Left lobe of liver (tissue), 2 donors: ENCODE measurements around the gene DNAJC18. TPM values are rescaled to one million over a fixed set of nuclear protein-coding genes. Genes with fewer than 3 reads are reported as not detected.

Experiments
- ATAC-seq: fragments of 200-7000 bp; cut with Tn5 transposase; one replicate; pipeline ENCODE4 v1.9.1; 2020; ENCODE audit warnings: mild to moderate bottlenecking, moderate library complexity
- DNase-seq: peaks from one replicate; pipeline ENCODE4 v3.0.0-alpha.2; 2020; ENCODE audit warnings: low spot score
- total RNA-seq: library from RNA; stranded (reverse); gene quantifications from one replicate; pipeline ENCODE4 v1.2.1, GENCODE V29; 2021
- donor health status: DM: no; HTN: no; CAD: no; lungs with moderate emphysema.
- donor health status: DM: no; HTN: yes; CAD: no.

Gene DNAJC18
- total RNA-seq, 1 donor from 2014 or later, result 0.63 TPM

GRCh38 chr5:139374909-139375308 lies 64.4 kb downstream of the DNAJC18 start:
- DNase-seq (peak; percentile 34), ATAC-seq (no peak)

- DNase-seq, result peak; percentile 40
- no peak for ATAC-seq
These were observed 67.6 kb downstream of the DNAJC18 start for GRCh38 chr5:139371482-139372435.

GRCh38 chr5:139369181-139369580 lies 70.1 kb downstream of the DNAJC18 start:
- DNase-seq (no peak), ATAC-seq (no peak)

GRCh38 chr5:139368613-139369012 lies 70.7 kb downstream of the DNAJC18 start:
- DNase-seq, result no peak

GRCh38 chr5:139364466-139364865 lies 74.9 kb downstream of the DNAJC18 start:
- DNase-seq, result no peak
- no peak for ATAC-seq

More at GRCh38 chr5:139368613-139369012, 70.7 kb downstream of the DNAJC18 start:
- no peak for ATAC-seq

GRCh38 chr5:139363937-139364336 lies 75.4 kb downstream of the DNAJC18 start:
- ATAC-seq (no peak), DNase-seq (no peak)

GRCh38 chr5:139361835-139362429 lies 77.4 kb downstream of the DNAJC18 start:
- DNase-seq (no peak), ATAC-seq (no peak)

- DNase-seq (no peak), ATAC-seq (no peak)
These were observed 78.9 kb downstream of the DNAJC18 start for GRCh38 chr5:139360384-139360783.

Other genes with a start within 250 kb of the DNAJC18 start
- gene SIL1, start 241.2 kb downstream of the DNAJC18 start, total RNA-seq, result 90.6 TPM
- 39.2 TPM for gene MATR3, start 145.8 kb downstream of the DNAJC18 start, total RNA-seq
- gene PAIP2, start 97.7 kb downstream of the DNAJC18 start, total RNA-seq, result 31.6 TPM
- gene SLC23A1, start 56.2 kb downstream of the DNAJC18 start, total RNA-seq, result 35.5 TPM
- 0.96 TPM for gene MZB1, start 49.6 kb downstream of the DNAJC18 start, total RNA-seq
- 0.75 TPM for gene PROB1, start 44.4 kb downstream of the DNAJC18 start, total RNA-seq
- gene SPATA24, start 35.4 kb downstream of the DNAJC18 start, total RNA-seq, result 2.2 TPM
- gene ECSCR, start 23.2 kb upstream of the DNAJC18 start, total RNA-seq, result 2.0 TPM
- not detected for gene SMIM33, start 31.5 kb upstream of the DNAJC18 start, total RNA-seq
- gene STING1, start 43.2 kb upstream of the DNAJC18 start, total RNA-seq, result 8.0 TPM
- 34.4 TPM for gene UBE2D2, start 121.8 kb upstream of the DNAJC18 start, total RNA-seq
- gene CXXC5, start 208.8 kb upstream of the DNAJC18 start, total RNA-seq, result 64.0 TPM